SU-DHL-6 (cell line): ENCODE measurements around the gene HEBP2.

Experiments
- EZH2phosphoT487 ChIP-seq: fragments of 200-600 bp; sonication (generic), shearing (Covaris generic); conservative IDR thresholded peaks from 2 replicates; pipeline ENCODE4 v1.6.1; 2018; ENCODE audit warnings: mild to moderate bottlenecking, antibody characterized with exemption, low read length, moderate library complexity, mixed read lengths
- TF ChIP-seq, protein P1 (sequence below): fragments of 200-600 bp; sonication (generic); IDR thresholded peaks from one replicate; pipeline ENCODE4 v1.5.1; 2017; ENCODE audit warnings: antibody characterized with exemption, mild to moderate bottlenecking, low read length, moderate library complexity; ENCODE audit not compliant: insufficient read depth, poor library complexity, severe bottlenecking

DNA sequence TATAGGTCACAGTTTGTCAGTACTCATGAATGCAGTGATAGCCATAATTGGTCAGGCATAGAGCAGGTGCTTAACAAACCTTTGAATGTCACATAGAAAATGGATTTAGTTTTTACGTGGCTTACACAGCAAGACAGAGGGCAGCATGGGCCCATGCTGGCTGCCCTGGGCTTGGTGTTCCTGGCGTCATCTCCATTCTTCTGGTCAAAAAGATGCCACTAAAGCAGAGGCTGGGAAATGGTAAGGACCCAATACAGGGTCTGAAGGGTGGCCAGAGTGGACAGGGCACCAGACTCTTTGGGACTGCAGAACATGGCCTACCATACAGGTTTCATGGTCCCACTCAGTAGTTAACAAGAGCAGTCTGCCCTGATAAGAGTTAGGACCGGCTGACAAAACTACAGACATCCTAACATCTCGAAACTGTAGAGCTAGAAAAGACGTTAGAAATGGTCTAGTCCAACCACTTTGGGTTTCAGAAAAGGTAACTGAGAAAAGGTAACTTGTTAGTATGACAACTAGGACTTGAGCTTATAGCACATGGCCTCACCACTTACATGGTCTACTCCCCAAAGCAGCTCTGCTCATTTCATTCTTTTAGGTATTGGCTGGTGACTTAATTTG lies 22.6 kb downstream of the HEBP2 start:
- TF ChIP-seq, protein P1, sequence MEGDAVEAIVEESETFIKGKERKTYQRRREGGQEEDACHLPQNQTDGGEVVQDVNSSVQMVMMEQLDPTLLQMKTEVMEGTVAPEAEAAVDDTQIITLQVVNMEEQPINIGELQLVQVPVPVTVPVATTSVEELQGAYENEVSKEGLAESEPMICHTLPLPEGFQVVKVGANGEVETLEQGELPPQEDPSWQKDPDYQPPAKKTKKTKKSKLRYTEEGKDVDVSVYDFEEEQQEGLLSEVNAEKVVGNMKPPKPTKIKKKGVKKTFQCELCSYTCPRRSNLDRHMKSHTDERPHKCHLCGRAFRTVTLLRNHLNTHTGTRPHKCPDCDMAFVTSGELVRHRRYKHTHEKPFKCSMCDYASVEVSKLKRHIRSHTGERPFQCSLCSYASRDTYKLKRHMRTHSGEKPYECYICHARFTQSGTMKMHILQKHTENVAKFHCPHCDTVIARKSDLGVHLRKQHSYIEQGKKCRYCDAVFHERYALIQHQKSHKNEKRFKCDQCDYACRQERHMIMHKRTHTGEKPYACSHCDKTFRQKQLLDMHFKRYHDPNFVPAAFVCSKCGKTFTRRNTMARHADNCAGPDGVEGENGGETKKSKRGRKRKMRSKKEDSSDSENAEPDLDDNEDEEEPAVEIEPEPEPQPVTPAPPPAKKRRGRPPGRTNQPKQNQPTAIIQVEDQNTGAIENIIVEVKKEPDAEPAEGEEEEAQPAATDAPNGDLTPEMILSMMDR: no peak
- no peak for TF ChIP-seq EZH2phosphoT487
